ENCODE measurements around the gene MAB21L2.

Gene MAB21L2

GRCh38 chr4:150570862-150571261 lies 11.1 kb upstream of the MAB21L2 start:
- H3K4me3 Mint-ChIP-seq = no peak overlapping the region

GRCh38 chr4:150572704-150573504 lies 9.0 kb upstream of the MAB21L2 start:
- Mint-ChIP-seq H3K4me1 (peaks cover 5% of the 10 kb centered on the region), H3K9me3 (no peaks in the 10 kb centered on the region), H3K27ac (no peak overlapping the region), H3K36me3 (ENCODE audit: low read depth) (no peaks in the 10 kb centered on the region), H3K4me3 (no peak overlapping the region), H3K27me3 (ENCODE audit: low read depth) (peaks cover 8% of the 10 kb centered on the region)
- no peak for TF ChIP-seq CTCF (IDR thresholded peaks at IDR 0.05; ENCODE audit: unreplicated experiment in 3 of 3)

More at GRCh38 chr4:150570862-150571261, 11.1 kb upstream of the MAB21L2 start:
- Mint-ChIP-seq H3K9me3 (no peaks in the 10 kb centered on the region), H3K27ac (no peak overlapping the region), H3K4me1 (peaks cover 5% of the 10 kb centered on the region), H3K36me3 (ENCODE audit: low read depth) (no peaks in the 10 kb centered on the region), H3K27me3 (ENCODE audit: low read depth) (no peaks in the 10 kb centered on the region)
- TF ChIP-seq CTCF (IDR thresholded peaks at IDR 0.05; ENCODE audit: unreplicated experiment in 3 of 3) = no peak

- Mint-ChIP-seq H3K9me3 (no peaks in the 10 kb centered on the region), H3K27me3 (ENCODE audit: low read depth) (peaks cover 10% of the 10 kb centered on the region), H3K4me3 (no peak overlapping the region), H3K4me1 (peaks cover 5% of the 10 kb centered on the region), H3K36me3 (ENCODE audit: low read depth) (no peaks in the 10 kb centered on the region), H3K27ac (no peak overlapping the region)
- no peak for TF ChIP-seq CTCF (IDR thresholded peaks at IDR 0.05; ENCODE audit: unreplicated experiment in 3 of 3)
These were observed 8.4 kb upstream of the MAB21L2 start for GRCh38 chr4:150573534-150573933.

GRCh38 chr4:150574678-150575077 lies 7.3 kb upstream of the MAB21L2 start:
- TF ChIP-seq CTCF (IDR thresholded peaks at IDR 0.05; ENCODE audit: unreplicated experiment in 3 of 3) = no peak
- Mint-ChIP-seq H3K27me3 (ENCODE audit: low read depth) (peaks cover 22% of the 10 kb centered on the region), H3K9me3 (no peaks in the 10 kb centered on the region), H3K27ac (no peak overlapping the region), H3K4me1 (peaks cover 10% of the 10 kb centered on the region), H3K36me3 (ENCODE audit: low read depth) (no peaks in the 10 kb centered on the region), H3K4me3 (no peak overlapping the region)

- Mint-ChIP-seq H3K4me3 (no peak overlapping the region), H3K27me3 (ENCODE audit: low read depth) (peaks cover 53% of the 10 kb centered on the region), H3K4me1 (peaks cover 24% of the 10 kb centered on the region), H3K36me3 (ENCODE audit: low read depth) (no peaks in the 10 kb centered on the region), H3K9me3 (no peaks in the 10 kb centered on the region), H3K27ac (no peak overlapping the region)
- no peak for TF ChIP-seq CTCF (IDR thresholded peaks at IDR 0.05; ENCODE audit: unreplicated experiment in 3 of 3)
These were observed 4.2 kb upstream of the MAB21L2 start for GRCh38 chr4:150577796-150578195.
